Fibroblast of skin of right biceps (primary cell): Measurements from ENCODE around the gene C22orf31.

Experiments used
- DNase-seq: peaks from one replicate; pipeline ENCODE4 v3.0.0-alpha.2; 2013

The C22orf31 gene

DNA sequence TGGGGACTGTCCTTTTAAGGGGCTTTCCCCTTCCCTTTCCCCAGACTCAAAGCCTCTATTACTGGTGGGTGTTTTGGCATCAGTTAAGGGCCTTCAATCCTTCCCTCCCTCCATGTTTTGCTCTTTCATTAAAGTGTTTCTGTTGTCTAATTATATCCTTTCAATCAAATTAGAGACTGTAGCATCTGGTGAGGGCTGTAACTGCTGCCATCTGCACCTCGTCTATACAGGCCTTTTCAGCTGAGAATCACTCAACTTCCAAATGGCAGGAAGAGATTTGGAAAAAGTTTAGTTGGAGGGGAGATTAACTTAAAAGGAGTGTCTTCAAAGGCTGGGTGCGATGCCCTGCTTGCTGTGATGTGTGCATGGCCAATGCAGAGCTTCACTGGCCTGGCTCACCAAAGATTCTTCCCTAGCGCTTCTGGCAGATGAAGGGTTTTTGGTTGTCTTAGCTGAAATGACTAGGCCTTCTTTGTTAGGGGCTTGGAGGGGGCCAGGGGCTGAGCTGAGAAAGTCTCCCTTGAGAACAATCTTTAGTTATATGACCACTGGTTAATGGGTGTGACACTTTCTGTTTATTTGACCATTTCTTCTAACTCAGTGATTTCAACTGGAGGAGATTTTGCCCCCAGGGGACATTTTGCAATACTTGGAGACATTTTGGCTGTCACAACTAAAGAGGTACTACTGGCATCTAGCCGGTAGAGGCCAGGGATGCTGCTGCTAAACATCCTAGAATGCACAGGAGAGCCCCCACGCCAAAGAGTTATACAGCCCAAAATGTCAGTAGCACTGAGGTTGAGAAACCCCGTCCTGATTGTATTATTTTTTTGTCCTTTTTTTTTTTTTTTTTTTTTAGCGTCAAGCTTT, 18.7 kb upstream of the C22orf31 start:
- no peak for DNase-seq

DNA sequence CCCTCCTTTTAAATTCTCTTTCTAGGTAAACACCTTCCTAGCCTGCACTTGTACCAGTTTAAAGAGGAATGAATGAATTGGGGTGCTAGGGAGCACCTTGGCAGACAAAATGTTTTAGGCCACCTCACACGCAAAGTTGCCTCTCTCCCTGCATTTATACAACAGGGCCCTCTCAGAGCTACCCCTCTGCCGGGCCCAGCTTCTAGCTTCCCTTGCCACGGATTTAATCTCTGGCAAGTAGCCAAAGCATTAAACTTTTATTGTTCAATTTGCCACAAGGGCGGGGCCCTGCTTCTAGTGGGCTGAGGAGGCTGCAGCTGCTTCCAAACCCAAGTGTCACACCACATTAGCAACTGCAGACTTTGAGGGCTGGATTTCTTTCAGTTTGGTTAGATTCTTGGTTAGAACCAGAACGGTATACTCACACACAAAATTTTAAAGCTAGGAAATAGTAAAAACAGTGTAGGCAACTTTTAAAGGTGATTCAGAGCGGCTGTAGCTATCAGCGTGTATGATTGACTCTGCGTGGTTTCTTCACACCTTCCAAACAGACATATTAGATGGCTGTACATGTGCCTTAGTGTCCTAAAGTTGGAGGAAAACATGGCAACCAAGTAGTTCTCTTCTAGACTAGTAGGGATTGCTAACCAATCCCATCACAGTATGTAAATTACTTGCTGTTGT, 17.7 kb upstream of the C22orf31 start:
- DNase-seq, result no peak

DNA sequence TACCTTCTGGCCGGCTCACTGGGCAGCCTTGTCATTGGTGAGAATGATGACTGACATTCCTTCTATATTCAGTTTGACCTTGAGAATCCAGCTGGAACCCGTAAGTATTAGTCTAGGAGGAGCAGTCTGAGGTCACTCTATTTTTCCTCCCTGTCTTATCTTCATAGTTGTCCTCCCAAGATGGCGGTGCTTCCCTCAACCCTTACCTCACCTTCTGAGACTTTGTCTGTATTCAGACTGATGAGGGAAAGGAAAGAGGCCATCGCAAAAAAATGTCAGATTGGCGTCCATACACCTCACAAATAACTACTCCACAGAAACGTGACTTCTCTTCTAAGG, 17.2 kb upstream of the C22orf31 start:
- no peak for DNase-seq

DNA sequence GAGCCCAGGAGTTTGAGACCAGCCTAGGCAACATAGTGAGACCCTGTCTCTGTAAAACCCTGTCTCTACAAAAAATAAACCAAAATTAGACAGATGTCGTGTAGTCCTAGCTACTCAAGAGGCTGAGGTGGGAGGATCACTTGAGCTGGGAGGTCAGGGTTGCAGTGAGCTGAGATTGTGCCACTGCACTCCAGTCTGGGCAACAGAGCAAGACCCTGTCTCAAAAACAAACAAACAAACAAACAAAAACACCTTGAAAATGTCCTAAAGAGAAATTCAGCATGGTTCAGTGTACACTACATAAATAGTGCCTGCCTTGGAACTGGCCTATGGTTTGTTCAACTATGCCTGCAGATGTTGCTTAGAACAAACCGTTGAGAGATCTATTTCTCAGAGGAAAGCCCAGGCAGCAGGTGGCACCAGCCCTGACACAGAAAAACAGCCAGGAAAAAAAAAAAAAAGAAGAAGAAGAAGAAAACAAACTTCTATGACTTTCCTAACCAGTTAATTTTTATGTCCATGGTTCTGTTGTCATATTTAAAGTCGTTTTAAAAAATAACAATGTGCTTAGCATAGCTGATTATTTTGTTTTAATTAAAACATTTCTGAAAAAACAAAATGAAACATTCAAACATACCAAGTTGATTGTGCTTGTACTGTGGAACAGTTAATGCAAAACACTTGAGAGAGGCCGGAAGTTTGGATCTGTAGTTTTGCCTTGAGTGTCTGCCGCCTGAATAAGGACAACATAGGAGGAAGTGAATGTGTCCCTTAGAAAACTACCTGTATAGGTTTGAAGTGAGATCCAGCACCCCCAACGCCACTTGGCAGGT, 16.6 kb upstream of the C22orf31 start:
- DNase-seq, result no peak

DNA sequence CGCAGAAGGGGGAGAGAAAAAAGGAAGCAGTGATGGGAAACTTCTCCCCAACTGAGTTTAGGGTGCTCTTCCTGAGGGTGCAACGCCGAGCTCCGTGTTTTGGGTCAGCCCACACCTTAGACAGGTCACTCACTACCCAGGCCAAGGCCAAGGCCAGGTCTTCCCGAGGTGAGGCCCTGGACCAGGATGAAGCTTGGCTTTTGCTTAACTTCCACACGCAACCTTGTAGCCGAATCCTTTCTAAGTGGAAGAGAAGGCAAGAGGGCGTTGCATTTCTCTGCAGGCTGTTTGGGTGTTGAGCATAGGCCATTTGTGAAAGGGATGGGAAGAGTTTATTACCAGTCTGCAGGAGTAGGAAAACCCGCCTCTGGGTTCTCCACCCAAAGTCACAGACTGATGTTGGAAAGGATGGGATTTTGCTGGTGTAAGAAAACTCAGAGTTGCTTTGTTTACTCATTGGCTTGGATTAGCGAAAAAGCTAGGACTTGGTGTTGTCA, 12.7 kb upstream of the C22orf31 start:
- no peak for DNase-seq

DNA sequence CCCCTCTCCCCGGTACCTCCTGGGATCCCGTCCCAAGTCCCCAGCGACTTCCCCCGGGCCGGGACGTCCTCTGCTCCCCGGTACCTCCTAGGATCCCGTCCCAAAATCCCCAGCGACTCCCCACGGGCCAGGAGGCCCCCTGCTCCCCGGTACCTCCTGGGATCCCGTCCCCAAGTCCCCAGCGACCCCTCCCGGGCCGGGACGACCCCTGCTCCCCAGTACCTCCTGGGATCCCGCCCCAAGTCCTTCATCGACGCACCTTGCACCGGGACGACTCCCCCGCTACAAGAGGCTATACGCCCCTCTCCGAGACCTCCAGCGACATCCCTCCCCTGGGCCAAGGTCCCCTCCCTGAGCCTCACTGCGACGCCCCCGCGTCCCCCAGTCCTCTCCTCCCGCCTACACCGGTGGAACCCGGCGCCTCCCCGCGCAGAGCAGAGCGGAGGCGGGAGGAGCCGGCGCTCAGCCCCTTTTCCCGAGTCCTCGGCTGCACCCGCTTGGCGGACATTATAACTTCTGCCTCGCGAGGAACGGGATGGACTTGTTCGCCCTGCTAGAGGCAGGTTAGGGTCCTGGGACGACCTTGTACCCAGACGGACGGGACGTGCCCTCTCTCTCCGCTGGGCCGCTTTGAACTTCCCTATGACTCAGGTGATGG, 12.1 kb upstream of the C22orf31 start:
- DNase-seq, result peak; percentile 32

DNA sequence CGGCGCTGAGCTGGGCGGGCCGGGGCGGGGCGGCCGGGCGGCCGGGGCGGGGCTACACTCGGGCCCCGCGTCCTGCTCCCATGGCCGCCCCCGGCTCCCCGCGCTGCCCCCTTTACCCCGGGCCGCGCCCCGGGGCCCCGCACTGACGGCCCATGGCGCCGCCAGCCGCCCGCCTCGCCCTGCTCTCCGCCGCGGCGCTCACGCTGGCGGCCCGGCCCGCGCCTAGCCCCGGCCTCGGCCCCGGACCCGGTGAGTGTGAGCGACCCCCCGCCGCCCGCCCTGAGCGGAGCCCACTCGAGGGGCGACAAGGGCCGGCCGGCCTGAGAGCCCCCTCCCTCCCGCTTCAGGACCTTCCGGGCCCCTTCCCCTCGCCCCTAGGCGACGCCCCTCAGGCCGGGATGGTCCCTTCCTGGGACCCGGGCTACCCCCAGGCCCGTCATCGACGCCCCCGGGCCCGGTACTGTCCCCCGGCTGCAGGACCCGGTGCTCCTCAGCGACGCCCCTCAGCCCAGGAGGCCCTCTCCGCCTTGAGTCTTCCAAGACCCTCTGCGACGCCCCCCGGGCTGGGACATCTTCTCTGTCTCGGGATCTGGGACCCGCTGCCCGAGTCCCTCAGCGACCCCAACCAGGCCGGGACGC, 11.5 kb upstream of the C22orf31 start, which contains the start of gene KREMEN1:
Gene KREMEN1, plus strand, starts transcription at position 57 of the 639 bp plus-strand sequence. Its CDS starts 96 bp downstream, at position 153.
- DNase-seq, result no peak

DNA sequence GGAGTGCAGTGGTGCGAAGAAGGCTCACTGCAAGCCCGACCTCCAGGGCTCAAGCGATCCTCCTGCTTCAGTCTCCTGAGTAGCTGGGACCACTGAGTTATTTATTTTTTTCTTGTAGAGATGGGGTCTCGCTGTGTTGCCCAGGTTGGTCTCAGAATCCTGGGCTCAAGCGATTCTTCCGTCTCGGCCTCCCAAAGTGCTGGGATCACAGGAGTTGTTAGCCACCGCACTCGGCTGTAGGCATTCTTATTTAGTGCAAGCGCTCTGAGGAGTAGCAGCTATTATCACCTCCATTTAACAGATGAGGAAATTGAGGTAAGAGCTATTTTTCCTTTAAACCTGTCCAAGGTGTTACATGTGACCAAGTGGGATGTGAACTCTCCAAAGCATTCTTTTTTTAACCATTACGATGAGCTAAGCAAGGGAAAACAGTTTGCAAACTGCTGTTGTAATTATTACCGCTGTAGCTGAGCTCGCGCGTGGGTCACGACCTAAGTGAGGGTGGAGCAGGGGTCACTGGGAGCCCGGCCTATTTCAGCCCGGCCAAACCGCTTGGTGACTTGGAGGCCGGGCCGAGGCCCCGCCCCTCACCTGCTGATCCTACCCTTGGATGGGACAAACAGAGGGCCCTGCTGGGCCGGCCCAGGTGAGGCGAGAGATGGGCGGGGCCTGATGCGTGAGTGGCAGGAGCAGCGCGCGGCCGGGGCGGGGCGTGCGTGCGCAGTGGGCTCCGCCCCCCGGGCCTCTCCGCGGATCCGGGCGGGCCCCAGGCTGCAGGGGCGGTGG, 10.8 kb upstream of the C22orf31 start:
- peak; percentile 78 for DNase-seq

DNA sequence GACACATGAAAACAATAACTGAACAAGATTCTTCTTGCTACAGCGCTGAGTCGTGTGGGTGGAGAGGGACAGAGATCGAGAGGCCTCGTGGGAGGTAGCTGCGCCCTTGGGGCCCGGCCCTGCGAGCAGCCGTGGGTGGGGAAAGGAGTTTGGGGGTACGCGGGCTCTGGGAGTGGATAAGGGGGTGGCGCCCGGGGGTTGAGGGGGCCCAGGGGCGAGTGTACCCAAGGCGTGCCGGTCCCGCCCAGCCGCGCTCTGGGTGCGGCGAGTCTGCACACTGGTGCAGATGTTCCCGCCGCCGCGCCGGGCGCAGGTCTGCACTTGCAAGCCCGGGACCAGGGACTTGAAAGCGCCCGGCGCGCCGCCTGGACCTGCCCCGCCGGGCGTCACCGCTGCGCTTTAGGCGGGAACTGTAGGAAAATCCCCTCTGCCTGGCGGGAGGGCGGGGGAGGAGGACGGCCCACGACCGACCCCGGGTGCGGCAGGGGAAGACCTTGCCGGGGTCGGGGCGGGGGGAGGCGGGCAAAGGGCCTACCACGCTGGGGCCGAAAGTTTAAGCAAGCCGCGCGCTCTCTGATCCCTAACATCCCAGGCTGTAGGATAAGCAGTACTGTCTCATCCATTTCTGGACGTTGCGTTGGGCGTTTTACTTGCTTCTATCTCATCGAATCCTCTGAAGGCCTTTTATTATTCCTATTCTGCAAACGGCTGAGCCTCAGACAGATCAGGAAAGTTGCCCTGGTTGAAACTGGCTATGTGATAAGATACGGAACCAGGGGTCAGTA, 9.8 kb upstream of the C22orf31 start:
- DNase-seq, result peak; percentile 26

DNA sequence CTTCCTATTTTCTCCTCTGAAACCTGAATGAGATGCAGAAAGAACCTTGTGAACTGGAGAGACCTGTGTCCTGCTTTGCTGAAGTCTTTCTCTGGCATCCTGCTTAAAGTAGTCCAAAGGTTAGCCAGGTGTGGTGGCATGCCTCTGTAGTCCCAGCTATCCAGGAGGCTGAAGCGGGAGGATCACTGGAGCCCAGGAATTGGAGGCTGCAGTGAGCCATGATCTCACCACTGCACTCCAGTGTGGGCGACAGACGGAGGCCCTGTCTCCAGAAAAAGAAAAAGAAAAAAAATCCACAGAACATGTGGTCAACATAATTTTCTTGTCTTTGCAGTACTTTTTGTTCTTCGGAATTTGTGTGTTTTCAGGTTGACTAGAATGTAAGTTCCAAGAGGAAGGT, 8.9 kb upstream of the C22orf31 start:
- DNase-seq, result no peak

DNA sequence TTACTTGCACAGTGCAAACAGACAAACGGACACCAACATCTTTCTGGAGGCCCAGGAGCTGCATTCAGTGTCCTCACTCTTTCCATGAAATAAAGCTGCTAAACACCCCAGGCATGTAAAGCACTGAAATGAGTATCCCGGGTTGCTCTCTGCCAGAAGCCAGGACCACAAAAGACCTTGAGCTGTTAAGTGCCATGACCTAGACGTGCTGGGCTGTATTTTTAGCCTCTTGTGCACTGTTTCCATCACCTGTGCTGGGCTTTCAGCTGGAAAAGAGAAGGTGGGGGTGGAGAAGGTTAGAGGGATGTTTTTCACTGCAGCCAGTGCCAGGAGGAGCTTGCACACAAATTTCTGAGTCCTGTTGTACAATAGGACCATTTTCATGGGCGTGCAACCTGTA, 7.8 kb upstream of the C22orf31 start:
- no peak for DNase-seq

DNA sequence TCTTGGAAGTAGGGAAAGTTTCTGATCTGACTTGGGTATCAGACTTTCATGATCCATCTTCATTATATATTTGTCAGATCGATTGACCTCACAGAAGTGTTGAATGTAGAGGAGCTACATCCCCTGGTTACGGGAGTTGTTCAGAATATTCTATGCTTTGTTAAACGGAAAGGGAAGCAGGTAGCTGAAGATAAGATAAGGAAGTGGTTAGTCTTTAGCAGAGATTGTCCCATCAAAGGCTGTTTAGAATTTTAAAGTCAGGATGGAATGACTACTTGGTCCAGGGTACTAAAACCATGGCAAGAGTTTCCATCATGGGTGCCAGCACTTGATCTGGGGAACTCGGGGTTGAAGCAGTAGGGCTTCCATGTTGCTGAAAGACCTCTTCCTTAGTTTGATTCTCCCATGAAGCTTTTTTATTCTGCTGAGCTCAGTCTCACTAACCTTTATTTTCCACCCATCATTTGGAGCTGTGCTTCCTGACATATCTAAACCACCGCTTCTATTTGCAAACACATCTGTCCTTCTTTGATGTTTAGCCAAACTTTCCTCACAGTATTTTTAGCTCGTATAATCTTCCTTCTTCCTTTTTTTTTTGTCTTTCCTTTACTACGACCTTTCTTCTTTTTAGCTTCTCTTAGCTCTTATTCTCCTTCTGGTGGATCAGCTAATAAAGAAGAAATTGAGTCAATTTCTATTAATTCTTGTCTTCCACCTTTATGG, 4.0 kb upstream of the C22orf31 start:
- DNase-seq, result no peak

DNA sequence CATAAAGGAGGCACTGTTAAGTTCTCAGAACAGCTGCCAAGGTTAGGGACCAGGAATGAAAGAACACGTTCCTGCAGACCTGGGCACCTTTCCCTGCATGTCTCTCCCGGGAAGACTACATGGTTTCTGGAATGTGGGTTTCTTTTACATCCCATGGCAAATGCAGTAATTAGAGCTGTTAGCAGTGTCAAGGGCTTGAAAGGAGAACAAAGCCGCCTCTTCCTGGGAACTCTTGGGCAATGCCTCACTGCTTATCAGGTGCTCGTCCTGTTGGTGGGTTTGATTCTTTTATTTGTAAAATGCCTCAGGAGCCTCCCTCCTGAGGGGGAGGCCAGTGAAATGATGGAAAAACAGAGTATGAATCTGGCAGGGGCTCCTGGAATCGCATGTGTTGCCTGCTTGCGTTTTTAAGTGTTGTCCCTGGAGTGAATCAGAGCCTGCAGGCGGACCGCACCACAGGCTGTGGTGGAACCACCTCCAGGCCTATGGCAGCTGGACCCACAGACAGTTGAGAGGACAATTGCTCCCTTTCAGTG, 723 bp upstream of the C22orf31 start:
- DNase-seq, result no peak

DNA sequence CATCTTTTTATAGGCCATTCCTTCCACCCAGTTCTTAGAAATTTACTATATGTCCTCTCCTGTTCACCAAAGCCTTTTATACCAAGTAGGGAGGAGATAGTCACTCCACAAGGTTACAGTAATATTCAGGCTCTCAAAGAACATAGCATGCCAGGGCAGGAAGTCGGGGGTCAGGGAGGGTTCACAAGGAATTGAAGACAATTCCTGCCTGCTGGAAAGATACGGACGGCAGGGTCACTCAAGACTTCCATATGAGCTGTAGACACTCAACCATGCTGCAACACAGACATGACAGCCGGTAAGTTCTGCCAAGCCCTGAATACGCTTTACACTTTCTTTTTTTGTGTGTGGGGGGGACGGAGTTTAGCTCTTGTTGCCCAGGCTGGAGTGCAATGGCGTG, 700 bp downstream of the C22orf31 start:
- no peak for DNase-seq

DNA sequence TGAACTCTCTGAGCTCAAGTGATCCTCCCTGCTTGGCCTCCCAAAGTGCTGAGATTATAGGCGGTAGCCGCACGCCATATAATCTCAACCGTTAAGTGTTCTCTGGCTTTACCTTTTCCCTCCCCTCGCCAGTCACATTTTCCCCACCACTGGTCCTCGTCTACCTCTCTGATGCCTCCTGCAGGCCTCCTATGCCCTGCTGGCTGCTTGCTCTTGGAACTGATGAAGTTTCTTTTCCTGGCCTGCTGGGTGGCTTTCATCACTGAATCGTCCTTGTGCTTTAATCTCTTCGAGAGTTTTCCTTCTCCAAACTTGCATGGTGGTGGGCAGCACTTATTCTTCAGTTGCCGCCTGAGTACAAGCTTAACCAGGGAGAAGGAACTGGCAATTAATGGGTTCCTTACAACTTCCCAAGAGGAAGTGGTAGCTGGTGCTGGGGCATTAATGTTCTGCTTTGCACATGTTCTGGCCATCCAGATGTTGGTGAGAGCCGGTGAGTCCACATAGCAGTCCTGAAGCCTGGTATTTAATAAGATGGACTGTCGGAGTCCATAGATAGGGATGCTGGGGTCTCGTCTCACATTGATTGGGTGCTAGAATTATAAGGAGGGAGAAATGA, 1.3 kb downstream of the C22orf31 start:
- no peak for DNase-seq

DNA sequence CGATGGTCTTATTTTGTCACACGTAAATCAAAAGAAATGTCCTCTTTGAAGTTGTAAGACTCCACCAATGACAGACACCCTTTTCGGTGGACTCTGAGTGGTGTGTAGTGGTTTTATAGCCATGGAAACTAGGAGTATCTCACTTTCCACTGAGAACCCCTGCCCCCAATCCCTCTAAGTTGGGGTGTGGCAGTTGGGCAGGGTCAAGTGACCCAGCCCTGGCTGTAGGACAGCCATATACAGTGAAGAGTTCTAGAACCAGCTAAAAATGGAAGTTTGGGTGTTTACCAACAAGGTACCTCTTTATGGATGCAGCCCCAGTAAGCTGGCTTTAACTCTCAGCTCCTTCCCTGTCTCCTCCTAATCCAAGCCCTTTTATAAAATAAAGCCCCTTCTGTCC, 5.2 kb downstream of the C22orf31 start:
- DNase-seq, result no peak

DNA sequence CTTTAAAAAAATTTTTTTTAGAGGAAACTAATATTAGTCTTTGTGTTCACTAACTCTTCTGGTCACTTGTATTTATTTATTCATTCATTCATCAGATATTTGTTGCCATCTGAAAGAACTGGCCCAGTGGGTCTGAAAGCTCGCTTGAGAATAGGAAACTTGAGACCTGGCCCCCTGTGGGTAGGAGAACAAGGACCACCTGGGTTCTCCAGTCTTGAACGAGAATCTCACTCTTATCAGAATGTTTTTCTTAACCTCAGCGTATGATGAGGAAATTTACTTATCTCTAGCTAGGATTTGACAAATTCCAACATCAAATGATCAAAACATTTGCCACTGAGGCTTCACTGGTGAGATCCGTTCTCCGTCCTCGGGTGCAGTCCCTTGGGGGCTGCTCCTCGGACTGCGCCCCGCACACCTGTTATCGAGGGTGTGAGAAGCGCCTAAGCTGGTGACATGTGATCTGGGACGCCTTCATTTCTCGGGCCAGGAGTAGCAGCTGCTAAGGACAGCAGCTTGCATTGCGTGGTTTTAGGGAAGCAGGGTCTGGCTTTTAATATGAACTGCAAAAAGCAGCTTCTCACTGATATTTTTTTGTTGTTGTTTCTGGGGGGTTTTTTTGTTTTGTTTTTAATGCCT, 6.3 kb downstream of the C22orf31 start:
- DNase-seq, result no peak

DNA sequence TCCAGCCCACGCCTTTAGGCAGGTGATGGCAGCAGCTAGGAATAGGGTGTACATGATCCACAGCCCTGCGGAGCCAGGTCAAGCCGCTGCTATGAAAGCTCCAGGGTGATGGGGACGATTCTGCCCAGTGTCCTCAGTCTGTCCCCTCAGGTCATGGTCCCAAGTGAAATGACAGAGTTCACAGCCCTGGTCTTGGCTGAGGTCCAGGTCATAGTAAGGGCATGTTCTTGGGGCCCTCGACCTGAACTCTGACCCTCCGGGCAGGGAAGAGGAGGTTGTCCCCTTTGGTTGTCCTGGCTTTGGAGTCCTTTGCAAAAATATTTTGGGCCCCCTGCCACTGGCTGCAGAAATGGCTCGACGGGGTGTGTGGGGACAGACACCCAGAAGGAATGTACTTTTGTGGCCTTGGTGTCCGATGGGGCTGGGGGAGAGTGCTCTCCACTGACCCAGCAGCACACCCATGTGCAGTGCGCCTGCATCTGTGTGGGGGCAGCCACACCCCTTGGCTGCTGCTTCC, 7.3 kb downstream of the C22orf31 start:
- DNase-seq, result no peak
